Retina (tissue), 1 donor: Measurements from ENCODE around the gene FHIT.
"Not testable (repeated sequence)": the region's sequence is repeated elsewhere in the genome, so short reads cannot be mapped to it uniquely, and the experiment has no call there.

Source experiments
- DNase-seq: peaks from one replicate; pipeline ENCODE4 v3.0.0-alpha.2; 2016

FHIT gene

DNA sequence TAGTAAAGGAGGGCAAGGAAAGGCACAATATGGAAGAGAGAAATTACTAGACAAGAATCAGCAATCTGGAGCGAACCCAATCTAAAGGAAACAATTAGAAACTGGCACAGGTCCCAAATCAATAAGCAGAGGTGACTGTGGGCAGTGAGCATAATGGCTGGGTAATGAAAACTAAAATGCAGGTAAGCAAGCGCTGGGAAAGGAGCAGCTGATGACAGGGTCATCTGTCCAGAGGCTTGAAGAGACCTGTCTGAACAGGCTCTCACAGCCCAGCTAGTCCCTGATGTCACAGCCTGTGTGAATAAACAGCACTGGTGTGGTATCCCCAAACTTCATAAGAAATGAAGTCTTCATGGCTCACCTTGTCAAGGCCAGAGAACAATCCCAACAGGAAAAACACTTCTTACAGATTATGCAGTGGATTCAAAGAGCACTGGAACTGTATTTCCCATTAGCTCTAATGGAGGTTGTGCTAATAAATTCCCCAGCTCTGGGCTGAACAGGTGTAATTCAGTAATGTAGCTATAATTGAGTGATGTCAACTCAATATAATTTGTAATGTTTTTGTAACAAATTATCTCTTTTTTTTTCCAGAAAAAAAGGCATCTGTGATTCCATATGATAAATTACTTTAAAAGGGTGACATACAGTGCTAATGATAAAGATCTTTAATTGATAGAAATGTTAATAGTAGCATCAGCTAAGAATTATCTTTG, 197.3 kb downstream of the FHIT start:
- no peak for DNase-seq

DNA sequence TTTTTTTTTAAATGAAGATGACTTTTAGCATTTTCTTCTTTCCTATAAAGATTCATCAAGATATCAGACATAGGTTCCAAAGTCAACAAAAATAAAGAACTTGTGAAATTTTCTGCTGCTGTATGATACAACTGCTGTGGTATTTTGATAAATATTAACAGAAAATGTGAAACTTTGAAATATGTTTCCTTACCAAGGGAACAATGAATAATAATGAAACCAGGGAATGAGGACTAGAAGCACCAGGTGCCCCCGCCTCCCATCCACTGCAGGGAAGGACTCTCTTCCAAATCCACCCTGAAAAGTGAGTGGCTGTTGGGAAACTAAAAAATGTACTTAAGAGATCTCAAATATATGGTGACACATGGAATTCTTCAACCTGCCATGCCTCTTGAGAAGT, 198.4 kb downstream of the FHIT start:
- no peak for DNase-seq

DNA sequence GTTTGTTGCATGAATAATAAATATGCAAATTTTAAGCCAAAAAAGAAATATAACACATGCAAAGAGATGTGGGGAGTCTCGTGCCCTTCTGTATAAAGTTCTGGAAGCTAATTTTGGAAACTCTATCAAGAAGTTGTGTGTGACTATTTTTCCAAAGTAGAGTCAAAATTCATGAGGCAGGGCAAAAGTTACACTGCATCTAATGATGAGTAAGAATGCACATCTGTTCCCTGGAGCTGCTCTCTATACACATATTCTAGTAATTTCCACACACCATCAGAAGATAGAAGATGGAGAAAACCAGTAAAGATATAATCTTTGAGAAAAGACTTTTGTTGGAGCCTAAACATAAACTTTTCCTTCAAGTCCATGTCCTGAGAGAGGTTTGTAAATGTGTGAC, 199.6 kb downstream of the FHIT start:
- DNase-seq, result no peak

DNA sequence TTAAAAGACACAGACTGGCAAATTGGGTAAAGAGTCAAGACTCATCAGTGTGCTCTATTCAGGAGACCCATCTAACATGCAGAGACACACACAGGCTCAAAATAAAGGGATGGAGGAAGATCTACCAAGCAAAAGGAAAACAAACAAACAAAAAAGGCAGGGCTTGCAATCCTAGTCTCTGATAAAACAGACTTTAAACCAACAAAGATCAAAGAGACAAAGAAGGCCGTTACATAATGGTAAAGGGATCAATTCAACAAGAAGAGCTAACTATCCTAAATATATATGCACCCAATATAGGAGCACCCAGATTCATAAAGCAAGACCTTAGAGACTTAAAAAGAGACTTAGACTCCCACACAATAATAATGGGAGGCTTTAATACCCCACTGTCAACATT, 206.1 kb downstream of the FHIT start:
- not testable (repeated sequence) for DNase-seq

DNA sequence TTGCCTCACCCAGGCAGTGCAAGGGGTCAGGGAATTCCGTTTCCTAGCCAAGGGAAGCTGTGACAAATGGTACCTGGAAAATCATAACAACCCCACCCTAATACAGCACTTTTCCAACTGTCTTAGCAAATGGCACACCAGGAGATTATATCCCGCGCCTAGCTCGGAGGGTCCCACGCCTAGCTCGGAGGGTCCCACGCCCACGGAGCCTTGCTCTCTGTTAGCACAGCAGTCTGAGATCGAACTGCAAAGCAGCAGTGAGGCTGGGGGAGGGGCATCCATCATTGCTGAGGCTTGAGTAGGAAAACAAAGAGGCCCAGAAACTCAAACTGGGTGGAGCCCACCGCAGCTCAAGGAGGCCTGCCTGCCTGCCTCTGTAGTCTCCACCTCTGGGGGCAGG, 208.1 kb downstream of the FHIT start:
- no peak for DNase-seq

DNA sequence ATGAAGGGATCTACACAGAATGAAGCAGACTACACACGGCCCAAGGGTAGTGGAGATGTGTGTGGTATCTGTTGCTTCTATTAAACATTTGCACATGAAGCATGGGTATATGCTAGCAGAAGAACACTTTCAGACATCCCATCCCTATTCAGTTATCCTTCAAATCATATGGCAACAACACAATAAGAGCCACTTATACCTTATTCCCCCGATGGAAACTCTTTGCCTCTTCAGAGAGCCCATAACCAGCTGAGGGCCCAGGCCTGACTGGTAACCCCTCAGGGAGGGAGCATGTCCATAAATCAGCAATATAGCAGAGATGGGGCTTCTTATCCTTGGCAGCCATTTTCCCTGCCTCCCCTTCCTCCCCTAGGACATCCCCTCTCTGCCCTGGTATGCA, 210.6 kb downstream of the FHIT start:
- no peak for DNase-seq

DNA sequence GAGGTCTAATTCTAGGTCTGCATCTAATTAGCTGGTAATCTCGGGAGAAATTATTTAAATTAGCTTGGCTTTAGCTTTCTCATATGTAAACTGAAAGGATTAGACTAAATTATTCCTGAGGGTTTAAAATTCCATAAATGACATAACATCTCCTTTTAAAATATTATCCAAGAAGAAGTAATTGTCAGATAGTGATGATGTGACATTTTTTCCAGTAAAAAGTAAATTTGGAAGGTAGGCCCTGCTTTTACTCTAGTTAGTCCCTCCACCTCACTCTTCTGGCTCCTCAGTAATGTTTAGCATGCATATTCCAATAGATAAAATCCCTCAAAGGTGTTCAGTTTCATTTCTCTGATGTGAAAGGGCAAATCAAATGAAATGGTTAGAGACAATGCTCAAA, 215.7 kb downstream of the FHIT start:
- no peak for DNase-seq

DNA sequence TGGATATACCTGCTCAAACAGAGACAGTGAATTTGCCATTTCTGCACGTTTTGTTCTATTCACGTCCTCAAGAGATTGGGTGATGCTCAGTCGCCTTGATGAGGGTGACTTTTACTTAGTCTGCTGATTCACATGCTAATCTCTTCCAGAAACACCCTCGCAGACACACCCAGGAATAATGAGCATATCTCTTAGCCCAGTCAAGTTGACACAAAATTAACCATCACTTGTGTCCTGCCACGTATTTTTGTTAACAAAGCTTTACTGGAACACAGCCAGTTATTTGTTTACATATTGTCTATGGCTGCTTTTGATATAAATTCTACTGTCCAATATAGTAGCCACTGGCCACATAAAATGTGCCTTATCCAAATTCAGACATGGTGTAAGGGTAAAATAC, 218.3 kb downstream of the FHIT start:
- DNase-seq, result no peak

DNA sequence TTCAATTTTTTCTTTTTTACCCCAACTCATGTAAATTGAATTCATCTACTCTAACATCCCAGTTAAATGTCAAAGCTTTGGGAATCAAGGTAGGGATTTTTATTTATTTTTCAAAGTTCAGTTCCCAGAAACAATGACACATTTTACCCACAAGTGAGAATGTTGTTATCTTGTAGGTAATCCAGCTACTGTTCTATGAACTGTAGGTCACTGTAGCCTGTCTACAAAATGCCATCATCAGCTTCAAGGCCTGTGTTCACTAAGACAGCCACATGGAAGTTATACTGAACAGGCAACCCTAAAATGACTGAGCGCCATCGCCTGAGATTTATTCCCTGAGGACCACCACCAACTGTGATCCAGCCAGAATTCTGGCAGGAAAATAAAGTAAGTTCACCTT, 219.7 kb downstream of the FHIT start:
- DNase-seq, result no peak

DNA sequence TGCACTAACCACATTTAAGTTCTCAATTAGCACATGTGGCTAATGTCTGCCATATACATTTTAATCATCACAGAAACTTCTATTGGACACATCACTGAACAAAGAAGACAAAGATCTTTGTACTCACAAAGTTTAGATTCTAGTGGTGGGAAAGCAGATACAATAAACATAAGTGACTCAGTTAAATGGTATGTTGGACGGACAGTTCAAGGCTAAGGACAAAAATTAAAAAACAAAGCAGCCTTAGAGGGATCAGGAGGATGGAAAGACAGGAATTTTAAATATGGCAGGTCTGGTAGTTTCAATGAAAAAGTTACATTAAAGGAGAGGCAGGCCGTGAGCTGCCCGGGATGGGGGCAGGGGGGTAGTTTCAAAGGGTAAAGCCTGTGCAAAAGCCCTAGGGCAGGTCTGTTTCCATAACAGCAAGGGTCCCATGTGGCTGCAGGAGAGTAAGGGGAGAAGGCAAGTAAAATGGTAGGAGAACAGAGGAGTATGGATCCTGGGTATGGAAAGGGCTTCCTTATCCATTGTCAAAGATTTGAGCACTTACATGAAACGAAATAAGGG, 220.7 kb downstream of the FHIT start:
- no peak for DNase-seq

DNA sequence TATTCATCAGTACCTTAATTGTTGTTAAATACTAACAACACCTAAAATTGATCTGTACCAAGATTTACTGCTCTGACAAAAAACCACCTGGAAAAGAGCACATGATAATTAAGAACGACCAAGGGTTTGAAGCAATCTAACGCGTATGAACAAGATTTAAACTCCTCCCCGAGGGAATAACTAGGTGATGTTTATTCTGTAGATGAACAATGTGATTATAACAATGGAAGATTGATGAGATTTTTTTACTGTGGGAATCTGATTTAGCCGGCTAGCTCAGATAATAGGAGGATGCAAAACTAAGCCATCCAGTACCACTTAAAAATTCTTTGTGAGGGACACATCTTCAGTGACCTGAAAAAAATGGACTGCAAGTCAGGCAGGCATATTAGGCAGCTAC, 222.1 kb downstream of the FHIT start:
- peak; percentile 23 for DNase-seq

DNA sequence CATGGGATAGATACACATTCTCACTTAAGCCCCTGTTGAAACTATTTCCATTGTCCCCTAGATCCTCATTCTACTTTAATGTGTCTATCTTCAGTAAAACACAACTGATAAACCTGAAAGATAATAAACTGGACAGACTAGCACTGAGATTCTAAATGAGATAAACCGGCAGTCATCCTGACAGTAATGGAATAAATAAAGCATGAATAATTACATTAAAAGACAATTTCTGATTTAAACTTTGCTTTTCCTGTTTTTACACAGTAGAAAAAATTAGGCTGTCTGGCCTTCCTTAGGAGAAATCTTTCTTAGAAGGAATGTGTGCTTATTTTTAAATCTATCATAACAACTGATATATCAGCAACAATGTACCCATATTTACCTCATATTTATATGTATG, 232.4 kb downstream of the FHIT start:
- no peak for DNase-seq

DNA sequence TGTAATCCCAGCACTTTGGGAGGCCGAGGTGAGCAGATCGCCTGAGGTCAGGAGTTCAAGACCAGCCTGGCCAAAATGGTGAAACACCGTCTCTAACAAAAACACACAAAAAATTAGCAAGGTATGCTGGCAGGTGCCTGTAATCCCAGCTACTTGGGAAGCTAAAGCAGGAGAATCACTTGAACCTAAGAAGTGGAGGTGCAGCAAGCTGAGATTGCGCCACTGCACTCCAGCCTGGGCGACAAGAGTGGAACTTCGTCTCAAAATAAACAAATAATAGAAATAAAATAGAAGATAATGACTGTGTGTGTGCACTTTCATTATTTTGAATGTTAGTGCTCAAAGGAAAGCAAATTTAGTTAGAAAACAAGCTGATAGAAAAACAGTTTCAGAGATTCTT, 234.2 kb downstream of the FHIT start:
- not testable (repeated sequence) for DNase-seq

DNA sequence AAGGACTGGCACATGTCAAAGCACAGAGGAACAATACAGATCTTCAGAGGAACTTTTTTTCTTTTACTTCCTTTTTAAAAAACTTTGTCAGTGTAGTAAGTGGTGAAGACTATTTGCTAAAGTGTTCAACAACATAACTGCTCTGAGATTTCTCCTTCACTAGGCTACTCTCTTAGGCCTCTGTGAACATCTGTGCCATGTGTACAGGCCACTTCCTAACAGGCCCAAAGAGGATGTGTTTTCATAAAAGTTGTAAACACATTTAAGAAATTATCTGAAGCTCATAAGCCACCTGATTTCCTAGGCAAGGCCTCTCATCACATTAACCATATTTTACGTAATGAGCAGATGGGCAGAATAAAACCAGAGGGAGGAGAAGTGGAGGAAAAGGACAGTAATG, 235.4 kb downstream of the FHIT start:
- no peak for DNase-seq

DNA sequence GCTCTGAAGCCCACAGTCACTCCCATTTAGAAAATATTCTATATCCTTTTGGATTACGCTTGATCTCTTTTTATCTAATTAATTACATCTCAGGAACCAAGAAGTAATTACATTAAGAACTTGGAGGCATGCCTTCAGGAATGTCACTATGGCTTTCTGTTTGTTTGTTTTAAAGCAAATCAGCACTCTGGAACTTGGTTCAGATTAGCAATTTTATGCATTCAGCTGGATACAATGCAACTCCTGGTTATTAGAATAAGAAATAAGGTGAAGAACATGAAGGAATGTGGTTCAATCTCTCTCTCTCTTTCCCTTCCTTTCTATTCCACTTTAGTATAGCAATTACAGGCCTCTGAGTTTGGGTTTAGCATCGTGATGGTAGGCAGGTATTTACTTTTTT, 235.8 kb downstream of the FHIT start:
- no peak for DNase-seq

DNA sequence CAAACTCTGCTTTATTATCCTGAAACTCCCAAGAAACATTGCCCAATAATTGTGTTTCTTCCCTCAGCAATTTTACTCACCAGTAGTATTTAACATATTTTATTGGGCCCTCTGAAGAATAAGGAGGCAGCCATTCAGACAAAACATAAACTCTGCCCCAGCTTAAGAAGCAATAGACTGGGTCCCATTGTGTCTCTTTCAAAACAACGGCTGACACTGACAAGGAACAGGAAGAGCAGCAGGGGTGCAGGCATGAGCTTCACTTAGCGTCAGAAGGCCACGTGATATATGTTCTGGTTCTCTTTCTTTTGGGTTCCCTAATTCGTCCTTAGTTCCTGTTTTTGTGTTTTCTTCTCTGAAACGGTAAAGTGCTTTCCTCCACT, 242.3 kb downstream of the FHIT start:
- DNase-seq, result peak; percentile 75

DNA sequence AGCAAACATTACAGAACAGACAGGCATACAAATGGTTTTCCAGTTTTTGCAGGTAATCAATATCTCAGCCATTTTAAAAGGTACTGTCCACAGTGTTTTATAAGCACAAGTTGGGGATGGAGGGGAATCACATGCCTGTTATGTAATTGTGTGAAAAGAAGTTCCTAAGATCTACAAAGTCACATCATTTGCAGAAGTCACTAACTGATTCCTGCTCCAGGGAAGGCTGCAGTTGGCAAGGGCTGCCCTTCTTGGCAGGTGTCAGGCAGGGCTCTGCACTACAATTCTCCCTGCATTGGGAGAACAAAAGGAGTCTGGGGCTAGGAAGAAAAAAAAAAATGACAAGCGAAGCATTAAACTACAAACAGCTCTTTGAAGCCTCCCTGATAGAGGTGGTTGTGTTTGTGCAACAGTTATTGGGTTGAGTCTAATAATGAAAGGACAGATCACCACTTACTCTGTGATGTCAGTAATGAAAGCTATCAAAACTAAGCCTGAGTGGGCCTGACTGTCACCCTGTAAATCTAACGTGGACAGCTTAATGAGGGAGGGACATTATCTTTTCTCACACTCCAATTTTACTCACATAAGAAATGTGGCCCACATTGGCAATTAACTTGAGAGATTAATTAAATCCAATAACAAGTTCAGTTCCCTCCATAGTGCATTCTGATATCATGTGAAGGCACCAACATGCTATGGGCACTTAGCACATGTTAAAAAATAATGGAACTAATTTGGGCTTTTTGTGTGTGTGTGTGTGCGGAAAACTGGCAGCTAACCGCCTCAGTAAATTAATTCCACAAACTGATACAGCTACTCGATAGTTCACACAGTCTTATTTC, 242.9 kb downstream of the FHIT start:
- DNase-seq, result peak; percentile 81

DNA sequence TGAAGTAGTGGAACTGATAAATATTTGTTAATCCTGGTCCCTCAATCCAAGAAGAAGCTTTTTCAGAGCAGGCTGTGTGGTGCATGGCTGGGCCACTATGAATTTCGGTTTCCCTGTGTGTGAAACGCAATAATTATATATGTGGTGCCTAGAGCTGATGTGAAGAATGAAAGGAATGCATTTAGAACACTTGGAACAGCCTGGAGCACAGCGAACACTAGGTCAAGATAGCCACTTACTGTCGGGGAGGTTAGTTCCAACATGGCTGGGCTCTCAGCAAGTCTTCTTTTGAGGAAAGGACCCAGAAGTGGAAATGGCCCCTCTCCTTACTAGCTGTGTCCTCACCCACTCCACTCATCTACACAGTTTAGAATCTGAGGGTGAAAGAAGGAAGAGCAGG, 245.7 kb downstream of the FHIT start:
- no peak for DNase-seq

DNA sequence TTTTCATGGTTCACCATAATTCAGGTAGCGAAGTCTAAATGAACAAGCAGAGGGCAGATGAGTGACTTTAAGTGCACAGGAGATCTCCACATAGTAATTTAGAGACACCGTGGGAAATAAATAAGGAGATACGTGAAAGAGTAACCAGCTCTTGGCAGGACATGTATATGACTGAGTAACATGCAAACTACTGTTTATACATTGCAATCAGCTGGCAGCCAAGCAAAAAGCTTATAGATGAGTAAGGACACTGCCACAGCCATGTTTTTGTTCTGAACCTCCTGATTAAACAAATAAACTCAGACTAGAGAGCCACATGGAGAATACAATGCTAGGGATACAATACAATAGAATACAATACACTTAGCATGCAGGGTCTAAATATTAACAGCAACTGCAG, 252.4 kb downstream of the FHIT start:
- no peak for DNase-seq

DNA sequence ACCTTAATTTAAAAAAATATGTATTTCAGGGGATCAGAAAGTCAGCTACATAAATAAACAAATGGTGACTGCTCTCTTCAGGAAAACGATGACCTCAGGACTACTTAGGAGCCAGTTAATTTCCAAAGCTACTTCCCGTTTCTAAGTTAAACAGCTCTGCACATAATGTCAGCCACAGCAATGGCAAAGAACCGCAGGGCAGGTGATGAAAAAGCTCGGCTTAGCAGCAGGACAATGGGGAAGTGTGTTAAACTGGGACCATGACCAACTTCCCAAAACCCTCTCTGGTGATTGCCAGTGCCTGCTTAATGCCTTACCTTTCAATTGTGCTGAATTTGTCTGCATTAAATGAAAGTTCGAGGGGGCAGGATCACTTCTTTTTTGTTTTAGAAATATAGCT, 258.9 kb downstream of the FHIT start:
- no peak for DNase-seq

DNA sequence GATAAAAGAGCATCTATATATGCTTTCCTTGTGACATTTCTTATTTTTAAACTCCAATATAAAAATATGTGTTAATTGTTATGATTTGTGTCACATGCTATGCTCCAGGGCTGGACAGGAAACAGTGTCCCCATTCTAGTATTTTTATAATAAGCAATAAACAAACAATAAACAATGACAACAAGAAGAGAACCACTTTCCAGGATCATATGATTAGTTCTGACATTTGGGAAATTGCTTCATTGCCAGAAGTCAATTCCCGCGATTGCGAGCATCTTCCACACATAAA, 260.9 kb downstream of the FHIT start:
- DNase-seq, result no peak

DNA sequence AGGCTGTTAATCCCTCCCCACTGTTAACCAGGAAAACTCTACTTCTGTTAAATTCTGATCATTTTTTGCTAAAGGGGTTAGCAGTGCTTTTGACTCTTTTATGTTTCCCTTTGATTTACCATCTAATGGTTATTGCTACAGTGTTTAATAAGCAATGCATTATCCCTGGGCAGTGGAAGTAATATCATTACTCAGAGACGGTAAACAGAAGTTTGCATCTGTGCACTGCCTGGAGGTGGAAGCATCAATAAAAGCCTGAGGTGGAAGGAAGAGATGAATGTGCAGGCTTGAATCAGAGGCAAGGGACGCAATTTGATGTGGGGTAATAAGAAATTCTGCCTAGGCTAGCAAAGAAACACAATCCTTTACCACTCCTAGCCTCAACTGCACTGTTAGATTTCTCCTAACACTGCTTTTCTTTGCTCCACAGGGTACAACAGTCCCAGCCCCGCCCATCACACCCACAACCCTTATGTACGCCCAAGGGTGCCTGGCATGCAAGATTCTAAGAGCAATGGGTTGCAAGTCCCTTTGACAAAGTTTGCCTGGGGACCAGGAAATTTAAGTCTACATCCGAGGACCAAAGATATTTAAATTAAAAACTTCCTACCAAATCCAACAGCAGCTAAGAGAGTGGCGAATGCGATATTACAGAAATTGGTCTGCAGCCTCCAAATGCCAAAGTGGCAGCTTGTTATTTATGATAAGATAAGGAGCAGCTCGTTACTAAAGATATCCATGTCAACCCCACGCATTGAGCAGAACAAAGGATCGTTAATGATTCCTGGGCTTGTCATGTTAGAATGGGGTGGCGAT, 261.4 kb downstream of the FHIT start:
- DNase-seq, result no peak

DNA sequence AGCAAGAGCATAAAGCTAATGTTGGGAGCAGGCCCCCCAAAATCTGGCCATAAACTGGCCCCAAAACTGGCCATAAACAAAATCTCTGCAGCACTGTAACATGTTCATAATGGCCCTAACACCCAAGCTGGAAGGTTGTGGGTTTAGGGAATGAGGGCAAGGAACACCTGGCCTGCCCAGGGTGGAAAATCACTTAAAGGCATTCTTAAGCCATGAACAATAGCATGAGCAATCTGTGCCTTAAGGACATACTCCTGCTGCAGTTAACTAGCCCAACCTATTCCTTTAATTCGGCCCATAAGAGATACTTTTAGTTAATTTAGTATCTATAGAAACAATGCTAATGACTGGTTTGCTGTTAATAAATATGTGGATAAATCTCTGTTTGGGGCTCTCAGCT, 264.1 kb downstream of the FHIT start:
- DNase-seq, result not testable (repeated sequence)

DNA sequence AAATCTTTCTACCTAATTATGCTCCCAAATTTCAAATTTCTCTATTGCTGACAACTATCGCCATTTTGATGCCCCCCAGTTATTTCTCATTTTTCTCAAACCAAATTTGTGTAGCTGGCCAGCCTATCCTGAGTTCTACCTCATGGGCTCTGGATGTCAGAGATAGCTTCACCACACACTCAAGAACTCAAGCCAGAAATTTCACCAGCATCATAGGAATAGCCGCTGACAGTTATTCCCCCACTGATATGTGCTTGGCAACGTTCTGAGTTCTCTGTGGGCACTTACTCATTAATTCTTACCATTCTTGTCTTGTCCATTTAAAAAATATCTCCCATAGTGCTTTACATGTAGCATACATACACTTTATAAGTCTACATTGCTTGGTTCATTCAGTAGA, 264.7 kb downstream of the FHIT start:
- DNase-seq, result no peak
